Activated CD4-positive, alpha-beta memory T cell treated with anti-CD3 and anti-CD28 coated beads for 36 hours (primary cell): ENCODE results near the gene GET3. TPM values are rescaled to one million over a fixed set of nuclear protein-coding genes. Genes with fewer than 3 reads are reported as not detected.

Source experiments
- CTCF ChIA-PET: fragments of 350-600 bp; sonication (Branson Sonifier 250); formaldehyde crosslinking; loops from one replicate; lab custom pipeline; 2021; ENCODE audit warnings: antibody characterized with exemption, inconsistent platforms; lab: Charles Lee
- POLR2A ChIA-PET: fragments of 350-600 bp; sonication (Branson Sonifier 250); formaldehyde crosslinking; loops from one replicate; lab custom pipeline; 2021; ENCODE audit warnings: antibody characterized with exemption; lab: Charles Lee
- DNase-seq: peaks from one replicate; pipeline ENCODE4 v3.0.0-alpha.2; 2020
- H3K27ac Mint-ChIP-seq: one replicate; pipeline ENCODE4 v1.8.0; 2021; ENCODE audit warnings: mixed read lengths
- H3K27me3 Mint-ChIP-seq: one replicate; pipeline ENCODE4 v1.8.0; 2021; ENCODE audit warnings: mixed read lengths
- H3K36me3 Mint-ChIP-seq: one replicate; pipeline ENCODE4 v1.8.0; 2021; ENCODE audit warnings: mixed read lengths
- H3K4me1 Mint-ChIP-seq: one replicate; pipeline ENCODE4 v1.8.0; 2021; ENCODE audit warnings: low read depth, mixed read lengths
- H3K4me3 Mint-ChIP-seq: one replicate; pipeline ENCODE4 v1.8.0; 2021; ENCODE audit warnings: mild to moderate bottlenecking, mixed read lengths
- H3K9me3 Mint-ChIP-seq: one replicate; pipeline ENCODE4 v1.8.0; 2021; ENCODE audit warnings: mixed read lengths
- intact Hi-C: fragments of 100-400 bp; cut with micrococcal nuclease; formaldehyde crosslinking; loops from one replicate; pipeline ENCODE4 v1.15.1; 2023
- total RNA-seq, 2 experiments: library from RNA; stranded (reverse); gene quantifications; one replicate each; pipeline ENCODE4 v1.2.3, GENCODE V29; 2021

GET3 gene
- total RNA-seq, 2 experiments from 2014 or later, result 54.2 TPM

DNA sequence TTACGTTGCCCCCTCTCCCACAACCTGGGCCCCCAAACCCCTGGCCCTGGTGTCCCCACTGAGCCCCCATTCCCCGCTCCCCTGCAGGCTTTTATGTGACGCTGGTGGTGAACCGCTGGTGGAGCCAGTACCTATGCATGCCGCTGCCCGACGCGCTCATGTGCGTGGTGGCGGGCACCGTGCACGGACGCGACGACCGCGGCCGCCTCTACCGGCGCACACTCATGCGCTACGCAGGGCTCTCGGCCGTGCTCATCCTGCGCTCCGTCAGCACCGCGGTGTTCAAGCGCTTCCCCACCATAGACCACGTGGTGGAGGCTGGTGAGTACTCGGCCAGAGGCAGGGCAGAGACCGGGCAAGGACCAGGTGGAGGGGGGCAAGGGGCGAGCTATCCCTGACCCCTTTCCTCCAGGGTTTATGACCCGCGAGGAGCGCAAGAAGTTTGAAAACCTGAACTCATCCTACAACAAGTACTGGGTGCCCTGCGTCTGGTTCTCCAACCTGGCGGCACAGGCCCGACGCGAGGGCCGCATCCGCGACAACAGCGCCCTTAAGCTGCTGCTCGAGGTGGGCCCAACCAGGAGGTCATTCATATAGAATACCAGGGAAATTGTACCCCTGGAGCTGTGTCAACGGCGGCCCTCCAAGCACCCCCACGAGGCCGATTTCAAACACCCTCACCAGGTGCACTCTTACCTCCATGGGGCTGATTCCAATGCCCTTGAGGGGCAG lies 17.3 kb downstream of the GET3 start:
- Mint-ChIP-seq H3K27me3 (peaks cover 17% of the 10 kb centered on the region), H3K27ac (no peak overlapping the region), H3K4me3 (no peak overlapping the region), H3K9me3 (no peaks in the 10 kb centered on the region), H3K4me1 (peaks cover 3% of the 10 kb centered on the region), H3K36me3 (no peaks in the 10 kb centered on the region)
- intact Hi-C loops, result no loop called here
- ChIA-PET POLR2A (no interaction called here), CTCF (interaction anchor here (0.5 to 7.6 kb wide), 9 partner anchors 8 to 553 kb away, joined by 3 to 116 read pairs (median 5); partner anchors contain the start of genes GET3 and TRIR)
- DNase-seq, result no peak

DNA sequence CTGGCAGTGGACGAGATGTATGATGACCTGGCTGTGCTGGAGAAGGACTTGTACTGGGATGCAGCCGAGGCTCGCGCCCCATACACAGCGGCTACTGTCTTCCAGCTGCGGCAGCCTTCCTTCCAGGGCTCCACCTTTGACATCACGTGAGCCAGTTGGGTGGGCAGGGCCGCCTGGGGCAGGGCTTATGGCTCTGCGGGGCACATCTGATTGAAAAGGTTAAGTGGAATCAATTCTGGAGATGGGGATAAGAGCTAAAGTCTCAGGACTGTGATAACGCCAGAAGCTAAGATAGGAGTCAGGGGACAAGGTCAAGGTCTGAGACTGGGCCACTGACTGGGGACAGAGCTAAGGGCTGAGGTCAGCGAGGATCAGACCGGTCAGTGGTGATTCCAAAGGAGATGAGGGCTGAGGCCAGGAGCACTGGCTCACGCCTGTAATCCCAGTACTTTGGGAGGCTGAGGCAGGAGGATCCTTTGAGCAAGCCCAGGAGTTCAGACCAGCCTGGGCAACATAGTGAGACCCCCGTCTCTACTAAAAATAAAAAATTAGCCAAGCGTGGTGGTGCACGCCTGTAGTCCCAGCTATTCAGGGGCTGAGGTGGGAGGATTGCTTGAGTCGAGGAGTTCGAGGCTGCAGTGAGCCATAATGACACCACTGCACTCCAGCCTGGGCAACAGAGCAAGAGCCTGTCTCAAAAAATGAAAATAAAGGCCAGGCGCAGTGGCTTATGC lies 19.0 kb downstream of the GET3 start:
- ChIA-PET POLR2A (interaction anchor here (0.6 kb wide), 1 partner anchor 27 kb away, joined by 3 read pairs; no protein-coding TSS in a partner anchor), CTCF (interaction anchor here (0.6 to 15.7 kb wide), 8 partner anchors 9 to 126 kb away, joined by 3 to 636 read pairs (median 31); partner anchors contain the start of genes GET3, JUNB, PRDX2 and RNASEH2A)
- intact Hi-C loops, result no loop called here
- H3K27ac Mint-ChIP-seq, result no peak overlapping the region
- peaks cover 4% of the 10 kb centered on the region for H3K4me1 Mint-ChIP-seq
- DNase-seq, result no peak
- no peaks in the 10 kb centered on the region for H3K9me3 Mint-ChIP-seq
- H3K36me3 Mint-ChIP-seq, result no peaks in the 10 kb centered on the region
- H3K27me3 Mint-ChIP-seq, result peaks cover 11% of the 10 kb centered on the region
- no peak overlapping the region for H3K4me3 Mint-ChIP-seq

DNA sequence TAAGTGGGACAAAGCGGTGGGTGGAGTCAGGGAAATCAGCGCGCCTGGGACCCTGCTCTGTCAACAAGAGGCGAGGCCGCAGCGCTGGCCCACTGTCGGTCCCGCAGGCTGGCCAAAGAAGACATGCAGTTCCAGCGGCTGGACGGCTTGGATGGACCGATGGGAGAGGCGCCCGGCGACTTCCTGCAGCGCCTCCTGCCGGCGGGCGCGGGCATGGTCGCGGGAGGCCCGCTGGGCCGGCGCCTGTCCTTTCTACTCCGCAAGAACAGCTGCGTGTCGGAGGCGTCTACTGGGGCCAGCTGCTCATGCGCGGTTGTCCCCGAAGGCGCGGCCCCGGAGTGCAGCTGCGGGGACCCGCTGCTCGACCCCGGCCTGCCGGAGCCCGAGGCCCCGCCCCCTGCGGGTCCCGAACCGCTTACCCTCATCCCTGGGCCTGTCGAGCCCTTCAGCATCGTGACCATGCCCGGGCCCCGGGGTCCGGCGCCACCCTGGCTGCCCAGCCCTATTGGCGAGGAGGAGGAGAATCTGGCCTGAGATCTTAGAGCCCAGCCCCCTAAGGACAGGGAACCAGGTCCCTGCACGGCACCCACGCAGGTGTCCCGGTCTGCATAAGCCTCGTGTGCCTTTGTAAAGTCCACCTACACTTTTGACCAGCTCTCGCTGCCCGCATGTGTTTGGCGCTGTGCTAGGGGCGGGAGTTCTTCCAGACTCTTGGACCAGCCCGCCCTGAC lies 20.4 kb downstream of the GET3 start:
- peaks cover 4% of the 10 kb centered on the region for H3K4me1 Mint-ChIP-seq
- ChIA-PET CTCF (interaction anchor here (0.5 to 15.7 kb wide), 36 partner anchors 11 to 208 kb away, joined by 3 to 636 read pairs (median 5); partner anchors contain the start of genes DHPS, FBXW9, GCDH and GET3), POLR2A (interaction anchor here (1.3 to 1.4 kb wide), 2 partner anchors 24 to 39 kb away, joined by 3 to 5 read pairs; no protein-coding TSS in a partner anchor)
- H3K27me3 Mint-ChIP-seq, result peaks cover 11% of the 10 kb centered on the region
- no peak overlapping the region for H3K27ac Mint-ChIP-seq
- peak overlapping the region; percentile 48 for H3K4me3 Mint-ChIP-seq
- intact Hi-C loops, result loop anchor here (1.0 kb wide), 2 partner anchors 40 to 81 kb away; no protein-coding TSS in a partner anchor
- H3K36me3 Mint-ChIP-seq, result no peaks in the 10 kb centered on the region
- H3K9me3 Mint-ChIP-seq, result no peaks in the 10 kb centered on the region
- peak; percentile 78 for DNase-seq

DNA sequence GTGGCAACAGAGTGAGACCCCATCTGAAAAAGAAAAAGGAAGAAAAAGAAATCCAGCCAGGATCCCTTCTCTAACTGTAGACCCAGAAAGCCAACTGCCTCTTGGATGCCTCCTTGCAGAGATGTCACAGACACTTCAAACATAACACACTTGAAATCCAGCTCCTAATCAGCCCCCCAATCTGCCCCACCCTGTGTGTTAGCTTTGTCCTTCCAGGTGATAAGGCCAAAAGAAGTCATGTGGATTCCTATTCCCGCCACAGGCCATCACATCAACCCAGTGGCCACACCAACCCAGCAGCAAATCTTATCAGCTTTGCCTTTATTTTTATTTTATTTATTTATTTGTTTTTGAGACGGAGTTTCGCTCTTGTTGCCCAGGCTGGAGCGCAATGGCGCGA lies 22.4 kb downstream of the GET3 start:
- DNase-seq, result no peak
- H3K4me1 Mint-ChIP-seq, result peaks cover 4% of the 10 kb centered on the region
- no peak overlapping the region for H3K27ac Mint-ChIP-seq
- ChIA-PET CTCF (interaction anchor here (0.7 to 15.7 kb wide), 28 partner anchors 8 to 206 kb away, joined by 3 to 636 read pairs (median 6); partner anchors contain the start of genes BEST2, FARSA, FBXW9 and GET3), POLR2A (interaction anchor here (1.7 kb wide), 1 partner anchor 36 kb away, joined by 8 read pairs; no protein-coding TSS in a partner anchor)
- no peak overlapping the region for H3K4me3 Mint-ChIP-seq
- intact Hi-C loops, result loop anchor here (1.0 kb wide), 1 partner anchor 37 kb away; no protein-coding TSS in a partner anchor
- H3K27me3 Mint-ChIP-seq, result peaks cover 10% of the 10 kb centered on the region
- H3K36me3 Mint-ChIP-seq, result peaks cover 2% of the 10 kb centered on the region
- H3K9me3 Mint-ChIP-seq, result no peaks in the 10 kb centered on the region

DNA sequence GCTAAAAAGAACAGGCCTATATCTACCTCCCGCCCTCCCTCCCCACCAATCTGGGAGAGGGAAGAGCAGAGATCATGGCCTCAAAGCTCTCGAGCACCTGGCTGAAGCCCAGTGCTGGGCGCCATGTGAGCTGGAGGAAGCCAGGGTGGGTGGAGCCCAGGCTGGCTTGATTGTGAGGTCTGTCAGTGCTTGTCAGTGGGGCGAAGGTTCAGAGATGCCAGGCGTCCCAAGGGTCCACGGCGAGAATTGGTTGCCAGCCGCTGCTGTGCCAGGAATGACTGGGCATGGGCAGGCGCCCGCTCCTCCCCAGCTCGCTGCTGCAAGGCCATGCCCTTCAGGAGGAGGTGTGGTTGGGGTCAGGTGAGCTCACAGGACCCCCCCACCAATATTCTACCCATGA lies 25.8 kb downstream of the GET3 start:
- CTCF ChIA-PET, result interaction anchor here (0.5 to 15.7 kb wide), 9 partner anchors 11 to 86 kb away, joined by 3 to 636 read pairs (median 5); partner anchors contain the start of genes JUNB, PRDX2, RNASEH2A and RTBDN
- H3K36me3 Mint-ChIP-seq, result peaks cover 2% of the 10 kb centered on the region
- DNase-seq, result no peak
- H3K27me3 Mint-ChIP-seq, result peaks cover under 1% of the 10 kb centered on the region
- peaks cover 5% of the 10 kb centered on the region for H3K4me1 Mint-ChIP-seq
- intact Hi-C loops, result no loop called here
- no peak overlapping the region for H3K27ac Mint-ChIP-seq
- no peaks in the 10 kb centered on the region for H3K9me3 Mint-ChIP-seq
- H3K4me3 Mint-ChIP-seq, result no peak overlapping the region
- POLR2A ChIA-PET, result no interaction called here

DNA sequence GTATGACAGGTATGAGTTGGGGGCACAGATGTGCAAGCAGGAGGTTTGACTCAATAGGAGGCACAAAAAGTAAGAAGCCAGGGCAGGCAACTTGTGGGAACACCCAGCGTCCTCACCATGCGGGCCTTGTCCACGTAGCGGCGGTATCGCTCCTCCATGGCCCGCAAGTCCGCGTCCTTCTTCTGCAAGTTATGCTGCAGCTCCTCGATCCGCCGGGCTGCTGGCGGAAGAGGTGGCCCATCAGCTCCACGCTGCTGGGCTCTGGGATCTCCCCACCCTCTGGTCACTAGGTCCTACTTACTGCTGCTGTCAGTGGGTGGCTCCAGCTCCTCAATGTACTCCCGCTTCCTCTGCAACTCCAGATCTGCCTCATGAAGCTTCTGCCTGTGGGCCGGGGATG lies 27.4 kb downstream of the GET3 start:
- no peaks in the 10 kb centered on the region for H3K27me3 Mint-ChIP-seq
- POLR2A ChIA-PET, result interaction anchor here (3.1 kb wide), 1 partner anchor 28 kb away, joined by 21 read pairs; the partner anchor contains the start of gene JUNB
- H3K9me3 Mint-ChIP-seq, result no peaks in the 10 kb centered on the region
- H3K36me3 Mint-ChIP-seq, result peaks cover 2% of the 10 kb centered on the region
- no peak overlapping the region for H3K4me3 Mint-ChIP-seq
- intact Hi-C loops, result no loop called here
- peaks cover 9% of the 10 kb centered on the region for H3K4me1 Mint-ChIP-seq
- H3K27ac Mint-ChIP-seq, result no peak overlapping the region
- CTCF ChIA-PET, result interaction anchor here (0.6 to 15.7 kb wide), 15 partner anchors 9 to 340 kb away, joined by 3 to 636 read pairs (median 5); partner anchors contain the start of genes GET3, JUNB, PRDX2 and RNASEH2A
- no peak for DNase-seq

DNA sequence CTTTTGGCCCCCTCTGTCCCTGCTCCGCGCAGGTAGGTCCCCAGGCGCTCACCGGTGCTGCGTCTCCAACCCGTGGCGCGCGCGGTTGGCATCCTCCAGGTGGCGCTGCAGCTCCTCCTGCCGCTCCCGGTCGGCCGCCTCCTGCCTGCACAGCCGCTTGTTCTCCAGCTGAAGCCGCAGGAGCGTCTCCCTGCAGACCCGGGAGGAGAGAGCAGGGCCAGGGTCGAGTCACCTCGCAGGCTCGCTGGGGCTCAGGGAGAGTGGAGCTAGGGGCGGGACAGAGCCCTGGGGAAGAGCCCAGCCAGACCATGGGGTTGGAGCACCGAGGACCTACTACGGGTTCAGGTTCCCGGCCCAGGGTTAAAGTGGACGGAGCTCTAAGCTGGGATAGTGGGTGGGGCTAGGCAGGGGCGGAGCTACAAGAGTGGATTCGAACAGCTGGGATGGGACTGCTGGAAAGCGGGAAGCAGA lies 28.8 kb downstream of the GET3 start:
- Mint-ChIP-seq H3K36me3 (peaks cover 2% of the 10 kb centered on the region), H3K27me3 (no peaks in the 10 kb centered on the region), H3K9me3 (no peaks in the 10 kb centered on the region), H3K4me1 (peaks cover 12% of the 10 kb centered on the region), H3K27ac (no peak overlapping the region), H3K4me3 (peak overlapping the region; percentile 43)
- peak; percentile 91 for DNase-seq
- ChIA-PET CTCF (interaction anchor here (0.7 to 15.7 kb wide), 32 partner anchors 7 to 199 kb away, joined by 3 to 636 read pairs (median 5); partner anchors contain the start of genes GCDH, HOOK2, JUNB and MAST1), POLR2A (interaction anchor here (1.2 to 3.1 kb wide), 5 partner anchors 12 to 81 kb away, joined by 3 to 21 read pairs (median 3); partner anchors contain the start of genes JUNB and THSD8)
- intact Hi-C loops, result loop anchor here (1.0 to 2.0 kb wide), 2 partner anchors 30 to 81 kb away; no protein-coding TSS in a partner anchor

DNA sequence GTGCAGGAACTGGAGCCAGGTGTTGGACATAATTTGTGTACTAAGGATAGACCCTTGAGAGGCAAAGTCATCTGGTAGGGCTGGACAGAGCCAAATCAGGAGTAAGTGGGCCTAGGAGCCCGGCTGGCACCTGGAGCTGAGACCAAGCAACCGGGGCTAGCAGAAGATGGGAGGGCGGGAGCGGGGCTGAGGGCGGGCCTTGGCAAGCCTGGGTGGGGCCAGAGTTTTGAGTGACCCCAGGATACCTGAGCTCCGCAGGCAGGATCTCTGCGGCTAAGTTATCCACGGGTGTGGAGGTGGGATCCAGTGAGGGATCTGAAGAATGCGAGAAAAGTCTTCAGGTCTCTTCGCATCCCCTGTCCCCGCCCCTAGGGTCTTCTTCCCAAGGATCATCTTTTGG lies 29.9 kb downstream of the GET3 start:
- ChIA-PET CTCF (interaction anchor here (2.3 to 15.7 kb wide), 6 partner anchors 8 to 82 kb away, joined by 9 to 636 read pairs (median 78); partner anchors contain the start of genes JUNB, MAST1, PRDX2 and RNASEH2A), POLR2A (interaction anchor here (3.1 kb wide), 1 partner anchor 26 kb away, joined by 21 read pairs; the partner anchor contains the start of gene JUNB)
- Mint-ChIP-seq H3K4me1 (peaks cover 12% of the 10 kb centered on the region), H3K36me3 (peaks cover 2% of the 10 kb centered on the region), H3K4me3 (no peak overlapping the region), H3K27me3 (no peaks in the 10 kb centered on the region), H3K27ac (no peak overlapping the region), H3K9me3 (no peaks in the 10 kb centered on the region)
- intact Hi-C loops, result loop anchor here (2.0 kb wide), 1 partner anchor 80 kb away; no protein-coding TSS in a partner anchor
- no peak for DNase-seq

DNA sequence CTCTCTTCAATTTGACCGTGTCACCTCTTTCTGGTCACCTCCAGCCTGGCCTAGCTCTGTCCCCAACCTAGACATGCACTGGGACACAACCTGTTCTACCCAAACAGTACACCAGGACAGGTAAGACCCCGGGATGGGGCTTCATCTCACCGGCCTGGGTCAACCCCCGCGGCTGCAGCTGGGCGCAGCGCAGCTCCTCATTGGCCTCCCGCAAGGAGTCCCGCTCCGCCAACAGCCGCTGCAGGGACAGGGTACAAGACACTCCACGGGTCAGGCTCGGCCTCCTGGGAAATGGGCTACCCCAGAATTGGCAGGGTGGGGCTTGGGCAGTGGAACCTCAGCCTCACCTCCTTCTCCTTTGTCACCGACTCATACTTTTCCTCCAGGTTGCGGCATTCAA lies 30.4 kb downstream of the GET3 start:
- no peak overlapping the region for H3K27ac Mint-ChIP-seq
- intact Hi-C loops, result loop anchor here (2.0 kb wide), 1 partner anchor 79 kb away; no protein-coding TSS in a partner anchor
- H3K36me3 Mint-ChIP-seq, result peaks cover 2% of the 10 kb centered on the region
- no peak for DNase-seq
- H3K4me1 Mint-ChIP-seq, result peaks cover 12% of the 10 kb centered on the region
- H3K4me3 Mint-ChIP-seq, result no peak overlapping the region
- CTCF ChIA-PET, result interaction anchor here (2.4 to 15.7 kb wide), 5 partner anchors 9 to 82 kb away, joined by 17 to 636 read pairs (median 110); partner anchors contain the start of genes JUNB, MAST1, PRDX2 and RNASEH2A
- no peaks in the 10 kb centered on the region for H3K9me3 Mint-ChIP-seq
- POLR2A ChIA-PET, result interaction anchor here (0.7 kb wide), 1 partner anchor 28 kb away, joined by 5 read pairs; no protein-coding TSS in a partner anchor
- no peaks in the 10 kb centered on the region for H3K27me3 Mint-ChIP-seq

DNA sequence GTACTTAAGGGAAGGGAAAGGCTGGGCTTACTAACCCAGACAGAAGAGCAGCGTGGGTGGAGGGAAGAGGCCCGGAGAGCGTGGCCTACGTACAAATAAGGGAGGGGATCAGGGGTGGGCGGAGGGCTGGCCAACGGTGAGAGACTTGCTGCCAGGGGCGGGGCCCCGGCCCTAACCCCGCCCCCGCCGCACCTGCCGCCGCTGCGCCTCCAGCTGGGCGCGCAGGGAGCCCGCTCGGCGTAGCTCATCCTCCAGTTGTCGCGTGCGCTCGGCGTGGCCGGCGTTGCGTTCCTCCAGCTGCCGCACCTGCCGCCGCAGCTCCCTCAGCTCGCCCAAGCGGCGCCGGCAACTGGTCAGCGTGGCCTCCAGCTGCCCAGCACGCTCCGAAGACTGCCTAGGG lies 32.4 kb downstream of the GET3 start:
- Mint-ChIP-seq H3K36me3 (no peaks in the 10 kb centered on the region), H3K9me3 (no peaks in the 10 kb centered on the region), H3K4me1 (peaks cover 18% of the 10 kb centered on the region), H3K27me3 (no peaks in the 10 kb centered on the region), H3K27ac (no peak overlapping the region), H3K4me3 (no peak overlapping the region)
- POLR2A ChIA-PET, result interaction anchor here (1.2 to 2.8 kb wide), 3 partner anchors 9 to 27 kb away, joined by 3 to 17 read pairs (median 3); partner anchors contain the start of gene JUNB
- DNase-seq, result peak; percentile 84
- CTCF ChIA-PET, result interaction anchor here (0.6 to 15.7 kb wide), 6 partner anchors 9 to 101 kb away, joined by 3 to 636 read pairs (median 6); partner anchors contain the start of genes JUNB, PRDX2, RNASEH2A and THSD8
- intact Hi-C loops, result no loop called here
